AG09319 (cell line): ENCODE measurements around the gene ACP4.

Experiments used
- DNase-seq: peaks from one replicate; pipeline ENCODE4 v3.0.0-alpha.2; 2010; ENCODE audit warnings: low read depth; ENCODE audit errors: extremely low read depth
- TF ChIP-seq, protein P1 (sequence below): IDR thresholded peaks from 2 replicates; pipeline ENCODE4 v1.5.1; 2011; ENCODE audit warnings: low read depth, mild to moderate bottlenecking, inconsistent platforms, low read length, moderate library complexity

The ACP4 gene

DNA sequence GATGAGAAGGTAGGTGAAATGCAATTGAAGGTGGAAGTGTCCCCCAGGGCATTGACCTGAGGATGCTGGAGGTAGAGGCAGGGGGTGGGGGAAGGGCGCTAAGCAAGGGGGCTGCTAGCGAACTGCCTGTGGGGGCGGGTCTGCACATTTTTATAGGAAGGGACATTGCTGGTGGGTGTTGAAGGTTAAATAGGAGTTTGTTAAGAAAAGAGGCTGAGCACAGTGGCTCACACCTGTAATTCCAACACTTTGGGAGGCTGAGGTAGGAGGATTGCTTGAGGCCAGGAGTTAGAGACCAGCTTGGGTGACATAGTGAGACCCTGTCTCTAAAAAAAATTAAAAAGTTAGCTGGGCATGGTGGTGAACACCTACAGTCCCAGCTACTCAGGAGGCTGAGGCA, 5.5 kb upstream of the ACP4 start:
- TF ChIP-seq, protein P1, sequence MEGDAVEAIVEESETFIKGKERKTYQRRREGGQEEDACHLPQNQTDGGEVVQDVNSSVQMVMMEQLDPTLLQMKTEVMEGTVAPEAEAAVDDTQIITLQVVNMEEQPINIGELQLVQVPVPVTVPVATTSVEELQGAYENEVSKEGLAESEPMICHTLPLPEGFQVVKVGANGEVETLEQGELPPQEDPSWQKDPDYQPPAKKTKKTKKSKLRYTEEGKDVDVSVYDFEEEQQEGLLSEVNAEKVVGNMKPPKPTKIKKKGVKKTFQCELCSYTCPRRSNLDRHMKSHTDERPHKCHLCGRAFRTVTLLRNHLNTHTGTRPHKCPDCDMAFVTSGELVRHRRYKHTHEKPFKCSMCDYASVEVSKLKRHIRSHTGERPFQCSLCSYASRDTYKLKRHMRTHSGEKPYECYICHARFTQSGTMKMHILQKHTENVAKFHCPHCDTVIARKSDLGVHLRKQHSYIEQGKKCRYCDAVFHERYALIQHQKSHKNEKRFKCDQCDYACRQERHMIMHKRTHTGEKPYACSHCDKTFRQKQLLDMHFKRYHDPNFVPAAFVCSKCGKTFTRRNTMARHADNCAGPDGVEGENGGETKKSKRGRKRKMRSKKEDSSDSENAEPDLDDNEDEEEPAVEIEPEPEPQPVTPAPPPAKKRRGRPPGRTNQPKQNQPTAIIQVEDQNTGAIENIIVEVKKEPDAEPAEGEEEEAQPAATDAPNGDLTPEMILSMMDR = no peak
- no peak for DNase-seq

DNA sequence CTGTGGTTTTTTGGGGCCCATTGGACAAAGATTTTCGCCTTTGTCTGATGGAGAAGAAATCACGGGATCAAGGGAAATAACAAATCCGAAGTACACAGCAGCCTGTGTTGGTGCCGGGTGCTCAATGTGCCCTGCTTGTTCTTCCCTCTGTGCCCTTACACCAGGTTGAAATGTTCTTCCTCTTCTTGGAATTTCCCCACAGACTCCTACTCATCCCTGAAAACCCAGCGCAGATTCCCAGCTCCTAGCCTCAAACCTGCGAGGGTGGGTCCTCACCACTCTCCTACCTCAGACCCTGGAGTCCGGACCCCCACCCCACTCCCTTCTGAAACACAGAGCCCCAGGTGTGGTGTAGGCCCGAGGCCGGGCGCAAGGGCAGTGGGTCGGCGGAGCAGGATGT, 4.9 kb upstream of the ACP4 start:
- DNase-seq = no peak
- TF ChIP-seq, protein P1 = no peak

DNA sequence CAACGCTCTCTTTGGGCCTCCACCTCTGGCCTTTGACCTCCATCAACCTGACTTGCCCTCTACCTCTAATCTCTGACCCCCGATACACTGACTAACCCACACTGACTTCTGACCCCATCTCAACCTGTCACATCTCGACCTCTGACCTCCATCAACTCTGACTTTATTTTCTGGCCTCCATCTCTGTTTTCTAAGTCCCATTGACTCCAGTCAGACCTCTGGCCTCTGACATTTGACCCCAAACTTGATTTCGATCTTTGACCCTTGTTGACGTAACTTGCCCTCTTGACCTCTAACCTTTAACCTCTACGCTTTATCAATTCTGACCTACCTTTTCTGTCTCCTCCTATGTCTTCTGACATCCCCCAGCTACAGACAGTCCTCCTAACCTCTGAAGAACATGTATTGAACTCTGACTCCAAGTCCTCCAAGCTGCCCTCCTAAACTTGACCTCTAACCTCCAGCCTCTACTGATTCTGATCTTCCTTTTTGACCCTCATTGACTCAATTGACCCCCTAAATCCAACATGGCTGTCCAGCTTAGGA, 780 bp downstream of the ACP4 start:
- no peak for DNase-seq
- TF ChIP-seq, protein P1 = no peak

DNA sequence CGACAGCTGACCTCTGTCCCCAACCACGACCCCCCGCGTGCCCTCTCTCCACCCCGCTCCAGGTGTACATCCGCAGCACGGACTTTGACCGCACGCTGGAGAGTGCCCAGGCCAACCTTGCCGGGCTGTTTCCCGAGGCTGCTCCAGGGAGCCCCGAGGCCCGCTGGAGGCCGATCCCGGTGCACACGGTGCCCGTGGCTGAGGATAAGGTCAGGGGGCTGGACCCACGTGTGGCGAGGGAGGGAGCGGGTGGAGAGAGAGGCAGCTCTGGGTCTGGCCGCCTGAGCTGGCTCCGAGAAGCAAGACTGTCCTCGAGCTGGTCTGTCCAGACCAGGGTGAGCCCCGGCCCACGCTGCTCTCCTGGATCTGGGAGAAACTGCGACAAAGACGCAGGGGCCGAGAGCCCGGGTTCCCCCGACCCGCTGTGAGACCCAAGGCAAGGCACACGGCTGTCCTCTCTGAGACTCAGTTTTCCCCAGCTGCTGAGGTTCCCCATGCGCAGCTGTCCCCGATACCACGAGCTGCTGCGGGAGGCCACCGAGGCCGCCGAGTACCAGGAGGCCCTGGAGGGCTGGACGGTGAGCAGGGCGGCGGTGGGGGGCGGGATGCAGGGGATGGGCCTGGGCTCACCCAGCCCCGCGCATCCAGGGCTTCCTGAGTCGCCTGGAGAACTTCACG, 1.5 kb downstream of the ACP4 start:
- no peak for DNase-seq

DNA sequence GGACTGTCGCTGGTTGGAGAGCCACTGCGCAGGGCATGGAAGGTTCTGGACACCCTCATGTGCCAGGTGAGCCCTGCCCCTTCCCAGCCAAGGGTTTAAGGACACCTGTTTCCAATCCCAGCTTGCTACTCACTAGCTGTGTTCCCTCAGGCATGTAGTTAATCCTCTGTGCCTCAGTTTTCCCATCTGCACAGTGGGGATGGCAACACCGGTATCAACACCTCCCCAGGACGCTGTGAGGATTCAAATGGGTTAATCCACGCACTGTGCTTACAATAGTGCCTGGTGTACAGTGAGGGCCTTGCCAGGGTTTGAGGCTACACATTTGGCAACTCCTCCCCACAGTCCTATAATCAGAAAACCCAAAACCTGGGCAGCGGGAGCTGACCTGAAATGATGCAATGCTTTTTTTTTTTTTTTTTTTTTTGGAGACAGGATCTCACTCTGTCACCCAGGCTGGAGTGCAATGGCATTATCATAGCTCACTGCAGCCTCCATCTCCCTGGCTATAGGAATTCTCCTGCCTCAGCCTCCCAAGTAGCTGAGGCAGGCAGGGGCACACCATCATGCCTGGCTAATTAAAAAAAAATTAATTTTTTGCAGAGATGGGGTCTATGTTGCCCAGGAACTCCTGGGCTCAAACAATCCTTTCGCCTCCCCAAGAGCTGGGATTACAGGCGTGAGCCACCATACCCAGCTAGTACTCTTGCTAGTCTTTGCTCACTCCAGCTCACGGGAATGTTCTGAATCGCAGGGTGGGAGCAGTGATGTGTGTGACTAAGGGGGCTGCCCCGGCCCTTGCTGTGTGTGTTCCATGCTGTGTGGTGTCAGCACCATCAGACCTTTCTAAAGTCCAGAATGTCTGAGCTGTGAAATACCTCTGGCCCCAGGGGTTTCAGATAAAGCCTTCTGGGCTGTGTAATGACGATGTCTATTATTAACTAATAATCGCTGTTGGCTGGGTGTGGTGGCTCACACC, 2.3 kb downstream of the ACP4 start:
- TF ChIP-seq, protein P1 = no peak

More for the DNA sequence above, 1.5 kb downstream of the ACP4 start:
- TF ChIP-seq, protein P1 = no peak

DNA sequence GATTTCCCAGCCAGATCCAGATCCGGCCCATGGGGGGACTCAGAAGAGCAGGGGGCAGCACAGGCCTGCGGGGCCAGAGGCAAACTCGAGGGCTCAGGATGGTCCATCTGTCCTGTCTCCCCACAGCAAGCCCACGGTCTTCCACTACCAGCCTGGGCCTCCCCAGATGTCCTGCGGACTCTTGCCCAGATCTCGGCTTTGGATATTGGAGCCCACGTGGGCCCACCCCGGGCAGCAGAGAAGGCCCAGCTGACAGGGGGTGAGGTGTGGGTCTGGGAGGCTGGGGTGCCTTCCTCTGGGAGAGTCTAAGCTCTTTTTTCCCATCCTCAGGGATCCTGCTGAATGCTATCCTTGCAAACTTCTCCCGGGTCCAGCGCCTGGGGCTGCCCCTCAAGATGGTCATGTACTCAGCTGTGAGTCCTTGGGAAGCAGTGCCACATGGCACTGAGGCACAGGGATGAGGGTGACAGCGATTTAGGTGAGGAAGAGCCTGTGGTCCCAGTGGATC, 3.4 kb downstream of the ACP4 start:
- DNase-seq = no peak
- TF ChIP-seq, protein P1 = no peak

More for the DNA sequence above, 2.3 kb downstream of the ACP4 start:
- no peak for DNase-seq
